HG02798 (cell line): ENCODE results near the gene ILK.

Source experiments
- ATAC-seq: cut with Tn5 transposase; IDR thresholded peaks from one replicate; pipeline ENCODE4 v1.9.1; 2021; ENCODE audit warnings: mild to moderate bottlenecking; ENCODE audit not compliant: unreplicated experiment, poor library complexity

The ILK gene

GRCh38 chr11:6619004-6619745, 15.6 kb downstream of the ILK start, which contains the start of gene TPP1:
TPP1 (minus strand) TSS chr11:6619422; CDS start chr11:6619400, 22 bp downstream.
- ATAC-seq = peak; percentile 99

GRCh38 chr11:6620636-6621035, 17.1 kb downstream of the ILK start:
- no peak for ATAC-seq

GRCh38 chr11:6621711-6622211, 18.2 kb downstream of the ILK start:
- ATAC-seq = no peak

- no peak for ATAC-seq
Measured at GRCh38 chr11:6622261-6623171, 18.9 kb downstream of the ILK start.

- no peak for ATAC-seq
Measured at GRCh38 chr11:6623391-6624363, 20.1 kb downstream of the ILK start.

- ATAC-seq = no peak
Measured at GRCh38 chr11:6625156-6625831, 21.7 kb downstream of the ILK start.

- no peak for ATAC-seq
Measured at GRCh38 chr11:6625832-6626420, 22.4 kb downstream of the ILK start.

GRCh38 chr11:6626971-6627761, 23.6 kb downstream of the ILK start:
- ATAC-seq = no peak

GRCh38 chr11:6627762-6628241, 24.2 kb downstream of the ILK start:
- peak; percentile 80 for ATAC-seq

- ATAC-seq = no peak
Measured at GRCh38 chr11:6628526-6628925, 25.0 kb downstream of the ILK start.

GRCh38 chr11:6629573-6629891, 26.0 kb downstream of the ILK start:
- ATAC-seq = no peak

GRCh38 chr11:6629892-6630631, 26.5 kb downstream of the ILK start:
- ATAC-seq = no peak

GRCh38 chr11:6630632-6631291, 27.2 kb downstream of the ILK start:
- no peak for ATAC-seq

- ATAC-seq = no peak
Measured at GRCh38 chr11:6631361-6631890, 27.9 kb downstream of the ILK start.

- ATAC-seq = no peak
Measured at GRCh38 chr11:6632116-6633073, 28.8 kb downstream of the ILK start.
